ENCODE data around the gene DNAI1. TPM values are rescaled to one million over a fixed set of nuclear protein-coding genes. Genes with fewer than 3 reads are reported as not detected.
"Not testable (repeated sequence)": the region's sequence is repeated elsewhere in the genome, so short reads cannot be mapped to it uniquely, and the experiment has no call there.

DNAI1 gene
- total RNA-seq, 4 donors from 2014 or later, result not detected

DNA sequence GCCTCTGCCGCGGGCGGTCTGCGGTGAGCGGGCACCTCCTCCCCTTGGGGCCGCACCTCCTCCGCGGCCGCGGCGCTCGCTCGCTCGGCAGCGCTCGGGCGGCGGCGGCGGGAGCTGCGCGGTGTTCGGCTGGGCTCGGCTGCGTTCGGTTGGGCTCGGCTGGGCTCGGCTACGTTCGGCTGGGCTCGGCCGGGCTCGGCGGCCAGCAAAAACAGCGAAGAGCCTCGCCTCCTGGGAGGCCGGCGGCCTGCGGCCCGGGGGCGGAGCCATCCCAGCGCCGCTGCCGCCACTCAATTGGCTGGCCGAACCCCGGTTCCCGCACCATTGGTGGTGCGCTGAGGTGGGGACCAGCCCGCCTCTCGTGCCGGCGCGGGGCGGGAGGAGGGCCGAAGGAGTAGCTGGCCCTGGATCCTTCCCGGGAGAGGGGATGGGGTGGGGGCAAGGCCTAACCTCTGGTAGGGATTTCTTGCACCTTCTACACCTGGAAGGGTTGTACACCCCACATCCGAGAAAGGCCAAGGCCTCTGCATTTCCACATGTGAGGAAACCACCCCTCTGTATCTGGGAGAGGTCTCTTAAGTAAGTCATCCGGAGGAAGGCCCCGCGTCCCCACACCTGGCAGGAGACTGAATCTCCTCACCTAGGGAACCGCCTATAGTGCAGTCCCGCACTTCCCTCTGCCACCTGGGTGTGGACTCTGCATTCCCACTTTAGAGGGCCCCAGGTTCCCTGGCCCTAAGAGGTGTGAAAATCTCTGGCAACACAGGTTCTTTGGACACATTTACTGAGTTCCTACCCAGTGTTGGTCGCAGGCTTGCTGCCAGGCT is 64.6 kb downstream of the DNAI1 start, which contains the start of gene ENHO:
ENHO (minus strand) TSS at position 20 of the 827 bp plus-strand sequence. CDS start 1,295 bp downstream, outside the sequence.
- Histone ChIP-seq H3K27ac (peak within 1 kb of the TSS in 1 of 4 donors; percentile 28), H3K4me3 (peak within 1 kb of the TSS; percentile 29 to 71 (median 50)), H3K4me1 (peaks cover 3 to 14% (median 13%) of the 10 kb centered on the region in 3 donors), H3K27me3 (peaks cover 0 to 31% (median 0%) of the 10 kb centered on the region in 4 donors), H3K9me3 (no peaks in the 10 kb centered on the region), H3K36me3 (no peaks in the 10 kb centered on the region)
- intact Hi-C loops (cut with DNase I), result no loop called here
- WGBS, 2 donors, result 20 to 42% methylated on average over 4 to 5 of the region's 63 CpGs
- peak; percentile 25 for DNase-seq
- TF ChIP-seq, protein P1, sequence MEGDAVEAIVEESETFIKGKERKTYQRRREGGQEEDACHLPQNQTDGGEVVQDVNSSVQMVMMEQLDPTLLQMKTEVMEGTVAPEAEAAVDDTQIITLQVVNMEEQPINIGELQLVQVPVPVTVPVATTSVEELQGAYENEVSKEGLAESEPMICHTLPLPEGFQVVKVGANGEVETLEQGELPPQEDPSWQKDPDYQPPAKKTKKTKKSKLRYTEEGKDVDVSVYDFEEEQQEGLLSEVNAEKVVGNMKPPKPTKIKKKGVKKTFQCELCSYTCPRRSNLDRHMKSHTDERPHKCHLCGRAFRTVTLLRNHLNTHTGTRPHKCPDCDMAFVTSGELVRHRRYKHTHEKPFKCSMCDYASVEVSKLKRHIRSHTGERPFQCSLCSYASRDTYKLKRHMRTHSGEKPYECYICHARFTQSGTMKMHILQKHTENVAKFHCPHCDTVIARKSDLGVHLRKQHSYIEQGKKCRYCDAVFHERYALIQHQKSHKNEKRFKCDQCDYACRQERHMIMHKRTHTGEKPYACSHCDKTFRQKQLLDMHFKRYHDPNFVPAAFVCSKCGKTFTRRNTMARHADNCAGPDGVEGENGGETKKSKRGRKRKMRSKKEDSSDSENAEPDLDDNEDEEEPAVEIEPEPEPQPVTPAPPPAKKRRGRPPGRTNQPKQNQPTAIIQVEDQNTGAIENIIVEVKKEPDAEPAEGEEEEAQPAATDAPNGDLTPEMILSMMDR (IDR thresholded peaks at IDR 0.05), result no peak
- TF ChIP-seq POLR2A (IDR thresholded peaks at IDR 0.05), result no peak

DNA sequence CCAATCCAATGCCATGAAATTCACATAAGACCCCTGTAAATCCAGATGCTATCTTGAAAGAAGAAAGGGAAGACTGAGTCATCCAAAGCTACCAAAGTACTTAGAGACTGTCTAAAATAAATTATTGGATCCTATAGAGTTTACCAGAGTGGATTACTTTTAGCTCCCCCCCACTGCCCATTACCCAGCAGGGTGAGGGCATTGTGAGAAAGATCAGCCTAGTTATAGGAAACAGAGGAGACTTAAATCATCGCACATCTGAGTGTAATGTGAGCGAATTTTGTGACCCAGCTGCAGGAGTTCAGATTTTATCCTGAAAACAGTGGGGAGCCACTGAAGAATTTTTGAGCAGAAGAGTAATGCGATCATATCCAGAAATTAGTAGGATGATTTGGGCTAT is 65.7 kb downstream of the DNAI1 start:
- H3K4me1 ChIP-seq, result peaks cover 3 to 14% (median 13%) of the 10 kb centered on the region in 3 donors
- no peaks in the 10 kb centered on the region for H3K9me3 ChIP-seq
- TF ChIP-seq POLR2A (IDR thresholded peaks at IDR 0.05), result no peak
- TF ChIP-seq, protein P1 (IDR thresholded peaks at IDR 0.05), result no peak
- WGBS, 2 donors, result 82 to 83% methylated on average over 3 of the region's 3 CpGs
- no peak overlapping the region for H3K4me3 ChIP-seq
- intact Hi-C loops (cut with DNase I), result no loop called here
- peaks cover 0 to 31% (median 0%) of the 10 kb centered on the region in 4 donors for H3K27me3 ChIP-seq
- DNase-seq, result no peak
- H3K27ac ChIP-seq, result no peak overlapping the region
- H3K36me3 ChIP-seq, result no peaks in the 10 kb centered on the region

DNA sequence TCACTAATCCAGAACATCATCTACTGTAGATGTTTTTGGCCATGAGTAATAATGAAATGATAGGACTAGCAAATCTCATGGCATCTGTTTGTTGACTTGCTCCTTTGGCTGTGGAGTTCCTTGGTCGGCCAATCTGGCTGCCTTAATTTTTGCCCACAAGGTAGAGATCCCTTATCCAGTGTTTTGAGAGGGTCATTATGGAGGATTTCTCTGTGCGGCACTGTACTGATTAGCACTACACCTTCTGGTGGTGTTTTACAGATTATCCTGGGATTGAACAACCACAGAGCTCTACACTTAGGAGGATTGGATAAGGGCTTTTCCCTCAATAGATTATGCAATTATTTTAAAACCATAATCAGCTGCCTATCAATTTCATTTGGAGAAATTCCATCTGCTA is 67.4 kb downstream of the DNAI1 start:
- DNase-seq, result no peak
- H3K27ac ChIP-seq, result no peak overlapping the region
- TF ChIP-seq, protein P1 (IDR thresholded peaks at IDR 0.05), result no peak
- no peak for TF ChIP-seq POLR2A (IDR thresholded peaks at IDR 0.05)
- WGBS, 2 donors, result 68 to 75% methylated on average over 2 of the region's 2 CpGs
- no peak overlapping the region for H3K4me3 ChIP-seq
- no peaks in the 10 kb centered on the region for H3K9me3 ChIP-seq
- intact Hi-C loops (cut with DNase I), result no loop called here
- peaks cover 0 to 28% (median 0%) of the 10 kb centered on the region in 4 donors for H3K27me3 ChIP-seq
- H3K4me1 ChIP-seq, result peaks cover 3 to 14% (median 13%) of the 10 kb centered on the region in 3 donors
- H3K36me3 ChIP-seq, result no peaks in the 10 kb centered on the region

DNA sequence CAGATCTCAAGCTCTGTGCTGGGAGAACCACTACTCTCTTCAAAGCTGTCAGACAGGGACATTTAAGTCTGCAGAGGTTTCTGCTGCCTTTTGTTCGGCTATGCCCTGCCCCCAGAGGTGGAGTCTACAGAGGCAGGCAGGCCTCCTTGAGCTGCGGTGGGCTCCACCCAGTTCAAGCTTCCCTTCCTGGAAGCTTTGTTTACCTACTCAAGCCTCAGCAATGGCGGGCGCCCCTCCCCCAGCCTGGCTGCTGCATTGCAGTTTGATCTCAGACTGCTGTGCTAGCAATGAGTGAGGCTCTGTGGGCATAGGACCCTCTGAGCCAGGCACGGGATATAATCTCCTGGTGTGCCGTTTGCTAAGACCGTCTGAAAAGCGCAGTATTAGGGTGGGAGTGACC is 73.4 kb downstream of the DNAI1 start:
- 75 to 100% methylated on average over 1 to 4 of the region's 8 CpGs for WGBS, 2 donors
- H3K27ac ChIP-seq; intact Hi-C loops (cut with DNase I); H3K4me3 ChIP-seq; H3K4me1 ChIP-seq; H3K9me3 ChIP-seq; DNase-seq; H3K36me3 ChIP-seq: not testable (repeated sequence)
- H3K27me3 ChIP-seq, result peaks cover 0 to 52% (median 0%) of the 10 kb centered on the region in 4 donors

DNA sequence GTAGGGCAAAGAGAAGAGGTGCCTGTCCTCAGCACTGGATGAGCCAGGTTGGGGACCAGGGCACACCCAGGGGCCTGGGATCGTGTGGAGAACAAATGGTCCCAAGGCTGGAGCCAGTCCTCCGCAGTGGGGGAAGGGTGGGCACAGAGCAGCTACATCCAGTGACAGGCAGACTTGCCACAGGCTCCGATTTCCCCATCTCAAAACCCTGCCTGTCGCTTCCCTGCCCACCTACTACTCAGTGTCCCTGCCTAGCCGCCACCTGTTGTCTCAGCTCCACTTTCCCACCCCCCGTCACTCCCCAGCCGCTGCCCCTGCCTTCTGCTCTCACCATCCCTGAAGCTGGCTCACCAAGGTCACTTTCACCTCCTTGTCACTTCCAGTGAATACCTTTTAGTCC is 78.1 kb downstream of the DNAI1 start:
- intact Hi-C loops (cut with DNase I), result no loop called here
- WGBS, 2 donors, result 45 to 59% methylated on average over 6 to 7 of the region's 7 CpGs
- no peak for TF ChIP-seq POLR2A (IDR thresholded peaks at IDR 0.05)
- TF ChIP-seq, protein P1 (IDR thresholded peaks at IDR 0.05), result no peak
- Histone ChIP-seq H3K4me1 (no peaks in the 10 kb centered on the region), H3K27me3 (peaks cover 0 to 57% (median 0%) of the 10 kb centered on the region in 4 donors), H3K36me3 (no peaks in the 10 kb centered on the region), H3K27ac (no peak overlapping the region), H3K9me3 (peaks cover 0 to 6% (median 0%) of the 10 kb centered on the region in 3 donors), H3K4me3 (no peak overlapping the region)
- DNase-seq, result no peak

Data from esophagus squamous epithelium (tissue), 5 donors.